GM19099 (cell line): ENCODE measurements around the gene DOCK8.

Source experiments
- POLR2A ChIP-seq: IDR thresholded peaks from 3 replicates; pipeline ENCODE4 v1.6.1; 2011; ENCODE audit warnings: low read depth; ENCODE audit not compliant: insufficient read length; ENCODE audit errors: extremely low read depth

Gene DOCK8

GRCh38 chr9:224582-225520 lies 10.2 kb downstream of the DOCK8 start:
- TF ChIP-seq POLR2A: no peak

GRCh38 chr9:227860-228259 lies 13.2 kb downstream of the DOCK8 start:
- TF ChIP-seq POLR2A: no peak

DNA sequence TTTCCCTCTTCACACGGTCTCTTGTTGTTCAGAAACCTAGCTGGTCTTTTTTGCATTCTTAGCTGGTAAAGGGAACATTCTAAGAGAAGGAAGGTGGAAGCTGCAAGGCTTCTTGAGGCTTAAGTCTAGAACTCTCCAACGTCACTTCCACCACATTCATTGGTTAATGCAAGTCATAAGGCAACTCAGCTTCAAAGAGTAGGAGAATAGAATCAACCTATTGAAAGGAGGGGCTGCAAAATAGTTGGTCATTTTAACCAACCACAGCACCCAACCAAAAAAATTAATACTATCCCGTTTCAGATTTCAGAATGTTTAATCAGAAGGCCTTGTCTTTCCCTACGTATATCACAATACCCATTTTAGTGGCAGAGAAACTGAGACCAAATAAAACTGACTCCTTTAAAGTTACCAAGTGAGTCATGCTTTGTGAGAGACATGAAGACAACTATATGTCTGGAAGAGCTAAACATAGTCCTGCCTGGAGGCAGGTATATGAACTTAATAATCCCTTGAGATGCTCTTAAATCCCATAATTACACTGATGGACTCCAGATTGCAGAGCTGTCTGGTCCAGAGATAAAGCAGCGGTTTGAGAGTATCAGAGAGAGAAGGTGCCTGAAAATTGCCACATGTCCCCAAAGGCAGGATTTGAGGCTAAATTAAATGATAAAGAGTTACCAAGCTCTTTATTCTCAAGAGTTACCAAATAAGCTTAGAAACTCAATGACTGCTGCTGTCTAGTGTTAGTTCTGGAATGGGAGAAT lies 14.4 kb downstream of the DOCK8 start:
- TF ChIP-seq POLR2A: no peak

DNA sequence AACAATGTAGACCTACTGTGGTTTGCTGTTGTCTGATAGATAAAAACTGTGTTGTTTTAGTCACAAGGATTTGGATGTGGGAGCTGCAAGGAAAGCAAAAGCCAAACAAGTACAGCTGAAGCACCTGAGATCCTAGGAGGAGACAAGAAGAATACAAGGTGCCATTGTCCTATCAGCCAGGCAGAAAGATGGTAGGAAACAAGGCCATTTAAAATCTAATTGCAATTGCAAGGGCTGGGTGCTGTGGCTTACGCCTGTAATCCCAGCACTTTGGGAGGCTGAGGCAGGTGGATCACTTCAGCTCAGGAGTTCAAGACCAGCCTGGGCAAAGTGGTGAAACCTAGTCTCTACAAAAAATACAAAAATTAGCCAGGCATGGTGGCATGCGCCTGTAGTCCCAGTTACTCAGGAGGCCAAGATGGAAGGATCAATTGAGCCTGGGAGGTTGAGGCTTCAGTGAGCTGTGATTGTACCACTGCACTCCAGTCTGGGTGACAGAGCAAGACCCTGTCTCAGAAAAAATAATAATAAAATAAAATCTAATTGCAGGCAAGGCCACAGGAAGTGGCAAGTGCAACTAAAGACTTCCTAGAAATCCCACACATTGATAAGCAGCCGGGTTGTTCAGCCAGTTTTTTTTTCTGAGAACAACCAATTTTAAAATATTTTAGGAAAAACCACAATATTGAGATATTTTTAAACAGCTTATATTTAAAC lies 22.6 kb downstream of the DOCK8 start:
- TF ChIP-seq POLR2A: no peak

DNA sequence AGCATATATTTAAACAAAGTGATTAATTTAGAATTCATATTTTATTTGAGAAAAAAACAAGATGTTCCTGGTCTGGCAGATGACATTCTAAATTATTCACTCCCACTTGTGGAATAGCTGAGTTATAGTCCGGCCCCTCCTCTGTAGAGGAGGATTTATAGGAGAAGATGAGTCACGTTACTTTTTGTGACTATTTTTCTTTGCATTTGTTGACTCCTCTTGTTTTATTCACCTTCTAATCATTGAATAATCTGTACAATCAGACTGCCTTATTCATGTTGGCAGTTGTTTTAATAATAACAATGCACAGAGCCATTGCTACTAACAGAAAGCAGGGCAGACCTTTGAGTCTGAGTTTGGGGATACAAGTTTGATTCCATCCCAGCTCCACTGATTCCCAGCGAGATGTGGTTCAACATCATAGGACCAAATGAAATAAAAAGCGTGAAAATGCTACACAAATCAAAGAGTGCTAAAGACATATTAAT lies 23.2 kb downstream of the DOCK8 start:
- no peak for TF ChIP-seq POLR2A

DNA sequence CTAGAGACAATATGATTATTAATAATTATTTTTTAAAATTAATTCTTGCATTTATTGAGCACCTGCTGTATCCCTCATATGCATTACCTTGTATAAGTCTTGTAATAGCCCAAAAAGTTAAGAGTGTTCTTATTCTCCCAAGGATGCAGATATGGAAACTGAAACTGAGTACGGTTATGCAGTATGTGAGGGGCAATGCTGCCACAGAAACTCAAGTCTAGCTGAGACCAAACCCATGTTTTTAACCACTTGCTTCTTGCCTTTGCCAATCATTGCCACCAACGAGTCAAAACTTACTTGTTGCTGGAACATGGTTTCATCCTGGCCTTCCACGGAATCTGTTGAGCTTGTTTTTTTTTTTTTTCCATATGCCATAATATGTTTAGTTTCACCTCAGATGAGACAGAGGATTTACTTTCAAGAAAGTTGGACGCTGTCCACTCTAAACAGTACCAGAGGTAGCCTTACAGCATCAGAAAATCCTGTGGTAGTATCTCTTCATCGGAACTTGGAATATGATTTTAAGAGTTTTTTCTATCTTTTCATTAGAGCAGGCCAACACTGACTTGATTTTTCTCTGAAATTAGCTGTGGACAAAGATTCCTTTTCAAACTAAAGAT lies 27.9 kb downstream of the DOCK8 start:
- no peak for TF ChIP-seq POLR2A

DNA sequence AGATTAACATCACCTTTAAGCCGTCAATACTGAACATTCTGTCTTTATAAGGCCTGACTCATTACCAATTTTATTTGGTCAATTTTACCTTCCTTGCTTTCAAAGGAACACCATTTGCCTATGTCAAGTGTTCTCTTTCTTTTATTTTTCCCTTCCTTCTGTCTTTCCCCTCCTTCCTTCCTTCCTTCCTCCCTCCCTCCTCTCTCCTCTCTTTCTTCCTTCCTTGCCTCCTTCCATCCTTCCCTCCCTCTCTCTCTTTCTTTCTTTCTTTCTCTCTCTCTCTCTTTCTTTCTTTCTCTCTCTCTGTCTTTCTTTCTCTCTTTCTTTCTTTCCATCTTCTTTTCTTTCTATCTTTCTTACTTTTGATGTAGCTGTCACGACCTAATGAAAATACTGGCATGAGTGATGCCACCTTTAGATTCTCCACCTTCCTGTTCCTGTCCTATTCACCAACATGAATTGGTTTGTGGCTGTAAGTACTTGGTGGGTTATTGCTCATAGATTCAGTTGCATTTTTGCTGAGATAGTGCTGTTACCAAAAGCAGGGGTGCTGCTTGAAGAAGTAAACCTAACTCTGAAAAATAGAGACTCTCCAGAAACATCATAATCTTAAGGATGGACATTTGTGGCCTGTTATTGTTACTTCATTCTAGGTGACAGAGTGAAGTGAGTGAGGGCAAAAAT lies 33.8 kb downstream of the DOCK8 start:
- TF ChIP-seq POLR2A: no peak

- no peak for TF ChIP-seq POLR2A
These were observed 34.4 kb downstream of the DOCK8 start for GRCh38 chr9:249025-249424.

GRCh38 chr9:250039-250438 lies 35.4 kb downstream of the DOCK8 start:
- TF ChIP-seq POLR2A: no peak

DNA sequence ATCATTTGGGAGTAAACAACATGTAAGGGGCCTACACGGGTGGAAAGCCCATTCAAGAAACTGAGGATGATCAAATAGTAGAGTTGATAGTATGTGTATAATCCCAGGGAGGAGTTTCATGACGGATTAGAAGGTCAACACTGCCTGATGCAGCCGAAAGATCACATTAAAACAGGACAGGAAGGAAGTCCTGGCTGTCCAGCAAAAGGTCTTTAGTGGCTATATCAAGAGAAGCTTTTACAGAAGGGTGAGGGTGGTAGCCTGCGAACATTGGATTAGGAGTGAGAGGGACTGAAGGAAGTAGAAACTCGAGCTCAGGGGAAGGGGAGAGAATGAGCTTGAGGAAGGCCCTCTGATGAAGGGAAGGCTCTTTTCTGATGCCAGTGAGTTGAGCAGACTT lies 36.0 kb downstream of the DOCK8 start:
- TF ChIP-seq POLR2A: no peak

- no peak for TF ChIP-seq POLR2A
These were observed 36.7 kb downstream of the DOCK8 start for GRCh38 chr9:251398-251797.

DNA sequence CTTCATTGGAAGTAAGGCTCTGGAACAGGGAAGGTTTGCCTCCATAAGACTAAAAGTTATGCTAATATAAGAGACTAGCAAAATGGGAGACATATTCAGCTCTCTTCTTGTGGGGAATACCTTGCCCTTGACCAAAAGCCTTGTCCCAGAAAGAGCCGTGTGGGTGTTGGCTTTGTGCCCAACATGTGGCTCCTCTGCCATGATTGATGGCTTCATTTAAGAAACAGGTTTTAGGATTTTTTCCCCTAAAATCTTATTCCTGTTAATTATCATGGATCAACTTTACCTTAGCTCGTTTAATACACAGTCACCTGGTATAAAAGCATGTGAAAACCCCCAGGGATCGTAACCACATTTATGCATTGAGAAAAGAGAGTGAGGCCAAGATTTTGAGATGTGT lies 38.9 kb downstream of the DOCK8 start:
- no peak for TF ChIP-seq POLR2A

GRCh38 chr9:254516-254915 lies 39.9 kb downstream of the DOCK8 start:
- no peak for TF ChIP-seq POLR2A

- TF ChIP-seq POLR2A: no peak
These were observed 43.3 kb downstream of the DOCK8 start for GRCh38 chr9:257957-258356.
